ENCODE results near the gene MED17. TPM values are rescaled to one million over a fixed set of nuclear protein-coding genes. Genes with fewer than 3 reads are reported as not detected.
"Not testable (repeated sequence)": the region's sequence is repeated elsewhere in the genome, so short reads cannot be mapped to it uniquely, and the experiment has no call there.

MED17 gene
- total RNA-seq, 1 donor from 2014 or later: 55.2 TPM

- Mint-ChIP-seq H3K36me3 (ENCODE audit: low read depth) (peaks cover 57% of the 10 kb centered on the region), H3K4me3 (no peak overlapping the region), H3K9me3 (no peaks in the 10 kb centered on the region), H3K27me3 (no peaks in the 10 kb centered on the region), H3K4me1 (no peaks in the 10 kb centered on the region), H3K27ac (no peak overlapping the region)
- POLR2A ChIA-PET: no interaction called here
- DNase-seq (no peak), ATAC-seq (ENCODE audit: low read depth) (no peak)
- CTCF ChIA-PET: no interaction called here
- no peak for TF ChIP-seq CTCF (IDR thresholded peaks at IDR 0.05)
- intact Hi-C loops (cut with micrococcal nuclease): no loop called here
Observed at GRCh38 chr11:93757301-93757700, 26.8 kb upstream of the MED17 start.

- DNase-seq: no peak
- no peak for TF ChIP-seq CTCF (IDR thresholded peaks at IDR 0.05)
- POLR2A ChIA-PET: no interaction called here
- H3K9me3 Mint-ChIP-seq: no peaks in the 10 kb centered on the region
- no peaks in the 10 kb centered on the region for H3K27me3 Mint-ChIP-seq
- ATAC-seq (ENCODE audit: low read depth): no peak
- peaks cover 57% of the 10 kb centered on the region for H3K36me3 Mint-ChIP-seq (ENCODE audit: low read depth)
- CTCF ChIA-PET: no interaction called here
- no peak overlapping the region for H3K4me3 Mint-ChIP-seq
- intact Hi-C loops (cut with micrococcal nuclease): no loop called here
- no peaks in the 10 kb centered on the region for H3K4me1 Mint-ChIP-seq
- H3K27ac Mint-ChIP-seq: no peak overlapping the region
Observed at GRCh38 chr11:93757924-93758865, 25.9 kb upstream of the MED17 start.

GRCh38 chr11:93759123-93759522 is 25.0 kb upstream of the MED17 start:
- H3K4me1 Mint-ChIP-seq; H3K4me3 Mint-ChIP-seq; H3K27ac Mint-ChIP-seq; H3K27me3 Mint-ChIP-seq; CTCF ChIA-PET; ATAC-seq (ENCODE audit: low read depth); intact Hi-C loops (cut with micrococcal nuclease); H3K9me3 Mint-ChIP-seq; POLR2A ChIA-PET; DNase-seq: not testable (repeated sequence)
- peaks cover 57% of the 10 kb centered on the region for H3K36me3 Mint-ChIP-seq (ENCODE audit: low read depth)

GRCh38 chr11:93761910-93762309 is 22.2 kb upstream of the MED17 start:
- H3K4me3 Mint-ChIP-seq: no peak overlapping the region
- ChIA-PET POLR2A (no interaction called here), CTCF (no interaction called here)
- H3K36me3 Mint-ChIP-seq (ENCODE audit: low read depth): peaks cover 56% of the 10 kb centered on the region
- intact Hi-C loops (cut with micrococcal nuclease): loop anchor here (2.0 kb wide), 1 partner anchor 13 kb away; no protein-coding TSS in a partner anchor
- peaks cover under 1% of the 10 kb centered on the region for H3K9me3 Mint-ChIP-seq
- no peak overlapping the region for H3K27ac Mint-ChIP-seq
- no peak for ATAC-seq (ENCODE audit: low read depth)
- TF ChIP-seq CTCF (IDR thresholded peaks at IDR 0.05): no peak
- DNase-seq: no peak
- no peaks in the 10 kb centered on the region for H3K27me3 Mint-ChIP-seq
- H3K4me1 Mint-ChIP-seq: no peaks in the 10 kb centered on the region

GRCh38 chr11:93765551-93765950 is 18.5 kb upstream of the MED17 start:
- ATAC-seq (ENCODE audit: low read depth): no peak
- intact Hi-C loops (cut with micrococcal nuclease): no loop called here

More at GRCh38 chr11:93765551-93765950, 18.5 kb upstream of the MED17 start:
- H3K27ac Mint-ChIP-seq: no peak overlapping the region
- peaks cover 2% of the 10 kb centered on the region for H3K9me3 Mint-ChIP-seq
- no peak overlapping the region for H3K4me3 Mint-ChIP-seq
- no peak for DNase-seq
- H3K36me3 Mint-ChIP-seq (ENCODE audit: low read depth): peaks cover 27% of the 10 kb centered on the region
- ChIA-PET POLR2A (no interaction called here), CTCF (no interaction called here)
- no peaks in the 10 kb centered on the region for H3K27me3 Mint-ChIP-seq
- no peak for TF ChIP-seq CTCF (IDR thresholded peaks at IDR 0.05)
- no peaks in the 10 kb centered on the region for H3K4me1 Mint-ChIP-seq

All from activated B cell treated with CpG ODN at 0.5 μM for 24 hours (primary cell).